KMS-11 (cell line): ENCODE measurements around the gene LRRK1.
A peak's percentile ranks its signal among the peaks of the same experiment; 100 is the strongest.

Source experiments
- H2AFZ ChIP-seq: fragments of 200-600 bp; sonication (generic); 2 replicates; pipeline ENCODE4 v1.6.1; 2016; ENCODE audit warnings: antibody characterized with exemption, mixed run types, low read depth
- H3K27ac ChIP-seq: fragments of 200-600 bp; sonication (generic); 2 replicates; pipeline ENCODE4 v1.6.1; 2016; ENCODE audit warnings: mild to moderate bottlenecking, mixed run types
- H3K27me3 ChIP-seq: fragments of 200-600 bp; sonication (generic); 2 replicates; pipeline ENCODE4 v1.6.1; 2017; ENCODE audit warnings: mild to moderate bottlenecking, low read depth, mixed run types, moderate library complexity; ENCODE audit not compliant: insufficient read depth
- H3K36me3 ChIP-seq: fragments of 200-600 bp; sonication (generic); 2 replicates; pipeline ENCODE4 v1.6.1; 2017; ENCODE audit warnings: mild to moderate bottlenecking, mixed run types; ENCODE audit not compliant: insufficient read depth
- H3K4me1 ChIP-seq: fragments of 200-600 bp; sonication (generic); 2 replicates; pipeline ENCODE4 v1.6.1; 2016; ENCODE audit warnings: mild to moderate bottlenecking, low read depth, mixed run types; ENCODE audit not compliant: poor library complexity, severe bottlenecking
- H3K4me2 ChIP-seq: fragments of 200-600 bp; sonication (generic); 2 replicates; pipeline ENCODE4 v1.7.0; 2016; ENCODE audit warnings: mild to moderate bottlenecking, mixed run types
- H3K4me3 ChIP-seq: fragments of 200-600 bp; sonication (generic); IDR thresholded peaks from 2 replicates; pipeline ENCODE4 v1.6.1; 2017; ENCODE audit warnings: low read depth, low read length, mixed read lengths; ENCODE audit not compliant: insufficient read depth
- H3K79me2 ChIP-seq: fragments of 200-600 bp; sonication (generic); 2 replicates; pipeline ENCODE4 v1.6.1; 2016; ENCODE audit warnings: low read depth, mixed run types; ENCODE audit not compliant: insufficient read depth
- H3K9ac ChIP-seq: fragments of 200-600 bp; sonication (generic); 2 replicates; pipeline ENCODE4 v1.6.1; 2016; ENCODE audit warnings: mild to moderate bottlenecking, mixed run types
- H4K20me1 ChIP-seq: fragments of 200-600 bp; sonication (generic); 2 replicates; pipeline ENCODE4 v1.6.1; 2016; ENCODE audit warnings: mild to moderate bottlenecking, mixed run types; ENCODE audit not compliant: insufficient read depth
- TF ChIP-seq, protein P1 (sequence below): fragments of 200-600 bp; sonication (generic); conservative IDR thresholded peaks from 2 replicates; pipeline ENCODE4 v1.6.1; 2017; ENCODE audit warnings: low read depth, mild to moderate bottlenecking, antibody characterized with exemption, low read length, moderate library complexity, mixed read lengths

The LRRK1 gene

DNA sequence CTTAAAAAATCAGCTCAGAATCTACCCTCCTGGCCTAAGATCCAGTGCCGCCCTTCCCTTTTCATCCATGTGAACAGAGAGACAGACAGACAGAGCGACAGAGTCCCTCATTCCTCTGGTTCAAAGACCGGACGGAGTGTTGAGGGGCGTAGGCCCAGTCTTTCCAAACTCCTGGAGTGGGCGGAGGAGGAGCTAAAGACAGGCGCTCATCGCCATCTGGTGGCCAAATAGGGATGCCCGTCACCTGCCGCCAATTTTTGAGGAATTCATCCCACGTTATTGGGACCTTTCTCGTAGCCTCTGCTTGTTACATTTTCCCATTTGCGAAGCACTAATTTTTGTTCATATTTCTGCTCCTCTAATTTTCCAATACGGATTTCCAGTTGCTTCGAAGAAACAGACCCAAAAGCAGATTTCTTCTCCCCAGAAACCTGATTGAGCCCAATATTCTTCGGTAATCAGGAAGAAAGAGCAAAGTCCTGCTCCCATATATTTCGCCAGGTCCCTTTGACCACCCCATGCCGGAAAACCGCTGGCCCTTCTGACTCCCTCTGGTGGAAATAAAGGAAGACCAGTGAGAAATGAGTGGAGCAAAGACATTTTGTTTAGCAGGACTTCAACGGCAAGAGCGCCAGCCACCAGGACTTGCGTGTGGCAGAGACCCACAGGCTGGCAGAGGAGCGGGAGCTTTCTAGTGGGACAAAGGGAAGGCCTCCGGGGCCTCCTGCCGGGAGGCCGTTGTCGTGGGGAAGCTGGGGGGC is 88.0 kb downstream of the LRRK1 start:
- peak overlapping the region; percentile 81 for H3K4me2 ChIP-seq
- no peak overlapping the region for H3K4me3 ChIP-seq
- no peaks in the 10 kb centered on the region for H3K27me3 ChIP-seq
- H3K9ac ChIP-seq = no peak overlapping the region
- H3K4me1 ChIP-seq = peaks cover 13% of the 10 kb centered on the region
- H2AFZ ChIP-seq = peak overlapping the region; percentile 93; the same call in 1 of the 2 replicates
- H4K20me1 ChIP-seq = no peaks in the 10 kb centered on the region
- TF ChIP-seq, protein P1, sequence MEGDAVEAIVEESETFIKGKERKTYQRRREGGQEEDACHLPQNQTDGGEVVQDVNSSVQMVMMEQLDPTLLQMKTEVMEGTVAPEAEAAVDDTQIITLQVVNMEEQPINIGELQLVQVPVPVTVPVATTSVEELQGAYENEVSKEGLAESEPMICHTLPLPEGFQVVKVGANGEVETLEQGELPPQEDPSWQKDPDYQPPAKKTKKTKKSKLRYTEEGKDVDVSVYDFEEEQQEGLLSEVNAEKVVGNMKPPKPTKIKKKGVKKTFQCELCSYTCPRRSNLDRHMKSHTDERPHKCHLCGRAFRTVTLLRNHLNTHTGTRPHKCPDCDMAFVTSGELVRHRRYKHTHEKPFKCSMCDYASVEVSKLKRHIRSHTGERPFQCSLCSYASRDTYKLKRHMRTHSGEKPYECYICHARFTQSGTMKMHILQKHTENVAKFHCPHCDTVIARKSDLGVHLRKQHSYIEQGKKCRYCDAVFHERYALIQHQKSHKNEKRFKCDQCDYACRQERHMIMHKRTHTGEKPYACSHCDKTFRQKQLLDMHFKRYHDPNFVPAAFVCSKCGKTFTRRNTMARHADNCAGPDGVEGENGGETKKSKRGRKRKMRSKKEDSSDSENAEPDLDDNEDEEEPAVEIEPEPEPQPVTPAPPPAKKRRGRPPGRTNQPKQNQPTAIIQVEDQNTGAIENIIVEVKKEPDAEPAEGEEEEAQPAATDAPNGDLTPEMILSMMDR = peak; percentile 87
- H3K36me3 ChIP-seq = no peaks in the 10 kb centered on the region
- H3K27ac ChIP-seq = no peak overlapping the region
- H3K79me2 ChIP-seq = no peaks in the 10 kb centered on the region

DNA sequence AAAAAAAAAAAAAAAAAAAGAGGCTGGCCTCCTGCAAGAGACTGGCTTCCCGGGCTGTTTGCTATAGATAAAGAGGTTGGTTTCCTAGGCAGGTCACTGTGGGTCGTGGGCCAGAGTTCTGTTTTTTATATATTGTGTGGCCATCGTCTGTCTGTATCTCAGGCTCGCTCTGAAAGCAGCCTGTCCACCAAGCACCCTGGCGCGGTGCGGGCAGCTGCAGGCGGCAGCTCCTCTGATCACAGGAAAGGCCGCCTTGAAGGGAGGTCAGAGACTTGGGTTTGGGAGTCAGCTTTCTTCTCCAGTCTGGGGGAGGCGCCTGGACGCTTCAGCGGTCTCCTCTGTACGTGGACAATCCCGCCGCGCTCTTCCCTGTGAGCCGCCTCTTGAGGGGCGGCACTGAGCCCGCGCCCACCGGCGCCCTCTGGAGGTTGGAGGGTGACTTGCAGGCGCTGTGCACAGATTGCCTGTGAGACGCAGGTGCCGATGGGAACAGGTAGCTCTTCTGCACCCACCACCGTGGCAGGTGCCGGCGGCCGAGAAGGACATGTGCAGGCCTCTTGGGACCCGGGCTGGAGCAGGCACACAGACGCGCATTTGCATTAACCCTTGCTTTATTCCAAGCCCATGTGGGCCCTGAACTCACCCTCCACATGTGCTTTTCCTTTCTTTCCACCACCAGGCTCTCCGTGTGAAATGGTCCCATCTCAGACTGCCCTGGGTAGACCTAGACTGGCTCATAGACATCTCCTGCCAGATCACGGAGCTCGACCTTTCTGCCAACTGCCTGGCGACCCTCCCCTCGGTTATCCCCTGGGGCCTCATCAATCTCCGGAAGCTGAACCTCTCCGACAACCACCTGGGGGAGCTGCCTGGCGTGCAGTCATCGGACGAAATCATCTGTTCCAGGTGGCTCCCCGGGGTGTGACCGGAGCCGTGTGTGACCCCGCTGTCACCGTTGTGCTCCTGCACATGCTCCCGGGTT is 89.3 kb downstream of the LRRK1 start:
- H3K9ac ChIP-seq = no peak overlapping the region
- TF ChIP-seq, protein P1 = peak; percentile 80
- no peaks in the 10 kb centered on the region for H4K20me1 ChIP-seq
- no peak overlapping the region for H3K4me3 ChIP-seq
- H3K36me3 ChIP-seq = no peaks in the 10 kb centered on the region
- H3K79me2 ChIP-seq = no peaks in the 10 kb centered on the region
- peak overlapping the region; percentile 93 for H2AFZ ChIP-seq
- H3K27ac ChIP-seq = no peak overlapping the region
- H3K27me3 ChIP-seq = no peaks in the 10 kb centered on the region
- peaks cover 13% of the 10 kb centered on the region for H3K4me1 ChIP-seq
- peak overlapping the region; percentile 81 for H3K4me2 ChIP-seq

DNA sequence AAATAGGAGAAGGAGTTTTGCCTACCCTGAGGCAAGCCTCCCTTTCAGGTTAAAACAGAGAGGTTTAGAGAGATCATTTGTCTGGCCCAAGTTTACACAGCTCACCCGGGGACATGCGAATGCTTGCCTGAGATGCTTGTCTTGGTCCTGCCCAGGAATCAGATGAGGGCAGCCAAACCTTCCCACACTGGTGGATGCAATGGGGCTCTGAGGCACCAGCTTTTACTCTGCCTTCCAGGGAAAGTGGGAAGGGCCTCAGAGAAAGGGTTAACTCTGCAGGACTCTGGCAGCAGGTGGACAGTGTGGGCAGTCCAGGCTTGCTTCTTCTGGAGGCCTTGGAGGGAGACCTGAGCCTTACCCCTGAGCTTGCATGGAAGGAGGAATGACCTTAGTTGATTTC is 90.0 kb downstream of the LRRK1 start:
- Histone ChIP-seq H3K9ac (no peak overlapping the region), H3K4me2 (peak overlapping the region; percentile 81; the same call in 1 of the 2 replicates)
- TF ChIP-seq, protein P1 = no peak

DNA sequence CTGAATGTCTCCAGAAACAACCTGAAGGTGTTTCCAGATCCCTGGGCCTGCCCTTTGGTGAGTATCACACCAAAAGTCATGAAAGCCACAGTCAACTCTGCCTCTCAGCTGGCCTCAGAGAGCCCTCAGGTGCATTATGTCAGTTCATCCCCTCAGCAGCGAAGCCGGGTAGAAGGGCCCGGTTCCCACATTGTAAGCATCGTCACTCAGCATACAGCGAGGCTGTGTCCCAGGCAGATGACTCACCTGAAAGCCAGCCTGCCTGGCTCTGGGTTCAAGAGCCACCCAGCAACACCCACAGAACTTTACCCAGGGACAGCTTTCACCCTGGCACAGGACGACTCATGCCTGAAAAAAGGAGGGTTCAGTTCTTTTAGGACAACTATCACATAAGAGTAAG is 91.6 kb downstream of the LRRK1 start:
- H3K4me3 ChIP-seq = no peak overlapping the region
- TF ChIP-seq, protein P1 = no peak
- no peak overlapping the region for H3K4me2 ChIP-seq
- no peak overlapping the region for H3K9ac ChIP-seq
- H3K36me3 ChIP-seq = no peaks in the 10 kb centered on the region
- no peaks in the 10 kb centered on the region for H4K20me1 ChIP-seq
- no peaks in the 10 kb centered on the region for H3K79me2 ChIP-seq
- H3K27me3 ChIP-seq = no peaks in the 10 kb centered on the region
- H3K4me1 ChIP-seq = peaks cover 23% of the 10 kb centered on the region
- no peak overlapping the region for H2AFZ ChIP-seq
- H3K27ac ChIP-seq = no peak overlapping the region

More for the DNA sequence above, 90.0 kb downstream of the LRRK1 start:
- H3K4me3 ChIP-seq = no peak overlapping the region
- H3K27ac ChIP-seq = no peak overlapping the region
- no peaks in the 10 kb centered on the region for H3K27me3 ChIP-seq
- no peaks in the 10 kb centered on the region for H3K36me3 ChIP-seq
- H4K20me1 ChIP-seq = no peaks in the 10 kb centered on the region
- H3K79me2 ChIP-seq = no peaks in the 10 kb centered on the region
- peak overlapping the region; percentile 93; the same call in 1 of the 2 replicates for H2AFZ ChIP-seq
- H3K4me1 ChIP-seq = peaks cover 13% of the 10 kb centered on the region
